GM12878 (cell line): ENCODE results near the gene ADAMTSL1. TPM values are rescaled to one million over a fixed set of nuclear protein-coding genes. Genes with fewer than 3 reads are reported as not detected.

ENCODE experiments used
- ATAC-seq: fragments of 200-7000 bp; cut with Tn5 transposase; 3 replicates; pipeline ENCODE4 v1.9.1; 2020; ENCODE audit warnings: mild to moderate bottlenecking, moderate library complexity
- BruUV-seq: library from RNA; stranded (reverse); fragments of 400-500 nt; replicated peaks from 2 replicates; lab custom pipeline; 2021; lab: Mats Ljungman, UMichigan
- CTCF ChIA-PET: fragments of 300-600 bp; sonication (Branson Sonifier 250); formaldehyde crosslinking; extraction: SDS; loops from one replicate; lab custom pipeline; 2021; ENCODE audit warnings: inconsistent platforms; lab: Yijun Ruan, JAX
- POLR2A ChIA-PET: fragments of 350-600 bp; formaldehyde crosslinking; extraction: SDS; loops from one replicate; lab custom pipeline; 2021; ENCODE audit warnings: inconsistent platforms; lab: Charles Lee
- RAD21 ChIA-PET: fragments of 300-600 bp; sonication (Branson Sonifier 250); formaldehyde crosslinking; loops from one replicate; lab custom pipeline; 2023; ENCODE audit warnings: antibody characterized with exemption; ENCODE audit not compliant: unreplicated experiment; lab: Charles Lee
- SMC1A ChIA-PET: fragments of 300-600 bp; sonication (Branson Sonifier 250); formaldehyde crosslinking; loops from one replicate; lab custom pipeline; 2023; ENCODE audit not compliant: unreplicated experiment, uncharacterized antibody; lab: Charles Lee
- DNase-seq: peaks from one replicate; pipeline ENCODE4 v3.0.0-alpha.2; 2011; ENCODE audit warnings: low read depth, low spot score
- FAIRE-seq: peaks from 3 replicates; lab custom pipeline; 2011; peaks lifted over from hg19 to GRCh38; lab: Jason Lieb, UNC
- H2AFZ ChIP-seq: 2 replicates; pipeline ENCODE4 v1.6.0; 2011; ENCODE audit warnings: low read depth, low read length, control low read depth; ENCODE audit not compliant: control insufficient read depth
- H3K27ac ChIP-seq: 2 replicates; pipeline ENCODE4 v1.5.1; 2011; ENCODE audit warnings: control low read depth; ENCODE audit not compliant: control insufficient read depth, insufficient read depth
- H3K27me3 ChIP-seq, 2 experiments: replicated peaks in 1 of 2; 2 replicates each; pipeline versions ENCODE4 v1.6.0 to v1.6.1; 2011; ENCODE audit warnings: low read length in 1 of 2; ENCODE audit not compliant: control insufficient read depth in 2 of 2, insufficient read depth in 2 of 2
- H3K36me3 ChIP-seq, 2 experiments: 2 replicates each; pipeline ENCODE4 v1.5.1; 2011; ENCODE audit warnings: low read length in 1 of 2; ENCODE audit not compliant: control insufficient read depth in 2 of 2, insufficient read depth in 2 of 2
- H3K4me1 ChIP-seq: 2 replicates; pipeline ENCODE4 v1.6.1; 2011; ENCODE audit warnings: mild to moderate bottlenecking, low read length, moderate library complexity, mixed read lengths; ENCODE audit not compliant: control insufficient read depth, insufficient read depth
- H3K4me2 ChIP-seq: 2 replicates; pipeline ENCODE4 v1.6.0; 2011; ENCODE audit warnings: control low read depth; ENCODE audit not compliant: control insufficient read depth, insufficient read depth
- H3K4me3 ChIP-seq: fragments of 200-600 bp; sonication (generic); 2 replicates; pipeline ENCODE4 v1.5.1; 2016
- H3K79me2 ChIP-seq: 2 replicates; pipeline ENCODE4 v1.6.0; 2011; ENCODE audit warnings: low read length; ENCODE audit not compliant: control insufficient read depth, insufficient read depth
- H3K9ac ChIP-seq: 2 replicates; pipeline ENCODE4 v1.8.0; 2011; ENCODE audit warnings: low read length, control low read depth, mixed read lengths; ENCODE audit not compliant: control insufficient read depth, insufficient read depth
- H3K9me3 ChIP-seq: replicated peaks from 3 replicates; pipeline ENCODE4 v1.5.1; 2011; ENCODE audit warnings: mild to moderate bottlenecking, low read length; ENCODE audit not compliant: control insufficient read depth, insufficient read depth
- H4K20me1 ChIP-seq: 2 replicates; pipeline ENCODE4 v1.6.0; 2011; ENCODE audit not compliant: control insufficient read depth, insufficient read depth
- FOXK2 ChIP-seq: fragments of 450-650 bp; IDR thresholded peaks from 2 replicates; pipeline ENCODE4 v1.6.1; 2017; ENCODE audit warnings: mild to moderate bottlenecking, moderate library complexity
- GATAD2B ChIP-seq: fragments of 450-650 bp; conservative IDR thresholded peaks from 2 replicates; pipeline ENCODE4 v1.6.1; 2017; ENCODE audit warnings: low read depth, mild to moderate bottlenecking, moderate library complexity
- IRF4 ChIP-seq: IDR thresholded peaks from 2 replicates; pipeline ENCODE4 v1.6.1; 2011; ENCODE audit warnings: low read depth, low read length
- KAT2A ChIP-seq: conservative IDR thresholded peaks from 2 replicates; pipeline ENCODE4 v1.6.1; 2011; ENCODE audit warnings: low read depth, low read length; ENCODE audit not compliant: control insufficient read depth
- KDM1A ChIP-seq: fragments of 200-600 bp; sonication (generic); IDR thresholded peaks from 2 replicates; pipeline ENCODE4 v1.6.1; 2016; ENCODE audit warnings: borderline replicate concordance
- MEF2B ChIP-seq: fragments of 450-650 bp; IDR thresholded peaks from 2 replicates; pipeline ENCODE4 v1.6.1; 2018; ENCODE audit warnings: mild to moderate bottlenecking, moderate library complexity; ENCODE audit not compliant: partially characterized antibody, poor library complexity, severe bottlenecking
- MYC ChIP-seq: IDR thresholded peaks from 2 replicates; pipeline ENCODE4 v1.6.1; 2011; ENCODE audit warnings: mild to moderate bottlenecking, low read length, moderate library complexity, inconsistent platforms; ENCODE audit not compliant: insufficient read depth, insufficient replicate concordance, insufficient read length, severe bottlenecking
- NFIC ChIP-seq: IDR thresholded peaks from 2 replicates; pipeline ENCODE4 v1.6.1; 2012; ENCODE audit warnings: low read depth, mild to moderate bottlenecking, inconsistent platforms, low read length, moderate library complexity
- SREBF1 ChIP-seq: IDR thresholded peaks from 2 replicates; pipeline ENCODE4 v1.6.1; 2012; ENCODE audit warnings: mild to moderate bottlenecking, low read length
- TAF1 ChIP-seq: IDR thresholded peaks from 2 replicates; pipeline ENCODE4 v1.6.1; 2011; ENCODE audit warnings: mild to moderate bottlenecking, low read depth, low read length, borderline replicate concordance
- WGBS: methylation state at CpG from one replicate; pipeline ENCODE4 v1.1.6; 2016; ENCODE audit warnings: low lambda C conversion rate; ENCODE audit not compliant: insufficient replicate concordance, insufficient coverage; ENCODE audit errors: missing lambda C conversion rate; 5-methylcytosine and 5-hydroxymethylcytosine counted together
- in situ Hi-C: fragments of 300-500 bp; cut with MboI; formaldehyde crosslinking; loops from 9 replicates; pipeline ENCODE4 v1.14.3; 2018; ENCODE audit warnings: mixed read lengths
- intact Hi-C: fragments of 100-400 bp; cut with micrococcal nuclease; formaldehyde crosslinking; loops from one replicate; pipeline ENCODE4 v1.14.2; 2022; ENCODE audit not compliant: unreplicated experiment
- polyA plus RNA-seq, 11 experiments: library from polyadenylated mRNA; depleted of rRNA in 4 of 11; unstranded in 6 of 11; stranded (reverse) in 5 of 11; fragments of >200 nt; fragmentation: Nextera tagmentation in 4 of 11; fragmentation: Illumina TruSeq in 1 of 11; extraction: Ambion mirVana in 4 of 11; extraction: Trizol in 1 of 11; gene quantifications; 1 replicate in 1 of 11; 2 replicates in 10 of 11; pipeline versions ENCODE4 v1.2.1 to v1.2.3, GENCODE V29; 2011 to 2016; ENCODE audit warnings: inconsistent platforms in 2 of 11, missing spikeins in 2 of 11, low read depth in 1 of 11
- total RNA-seq, 4 experiments: library from RNA; depleted of rRNA in 3 of 4; stranded (reverse); fragments of >200 nt in 3 of 4; fragmentation: Illumina TruSeq in 1 of 4; extraction: Trizol in 1 of 4; gene quantifications; 2 replicates each; pipeline versions ENCODE4 v1.2.1 to v1.2.3, GENCODE V29; 2013 to 2021

Gene ADAMTSL1
- total and polyA plus RNA-seq, 10 of the 15 experiments (the other 5 are each of a cell fraction or from before 2014, with no cell fraction given), result 0.01 to 0.10 (median 0.07) TPM; not detected in 6

GRCh38 chr9:18785604-18786003 is 311.7 kb downstream of the ADAMTSL1 start:
- TF ChIP-seq TAF1 (no peak), MEF2B (no peak), KAT2A (no peak), FOXK2 (no peak), KDM1A (no peak), IRF4 (no peak), SREBF1 (no peak), GATAD2B (no peak), NFIC (no peak), MYC (no peak)
- BruUV-seq, result no TSS peak
- no peak for FAIRE-seq
- Histone ChIP-seq H3K9ac (no peak overlapping the region), H3K4me3 (no peak overlapping the region), H3K79me2 (no peaks in the 10 kb centered on the region), H2AFZ (no peak overlapping the region), H3K9me3 (no peaks in the 10 kb centered on the region), H3K27ac (no peak overlapping the region), H3K27me3 (no peaks in the 10 kb centered on the region), H3K4me1 (no peaks in the 10 kb centered on the region), H3K36me3 (no peaks in the 10 kb centered on the region), H3K4me2 (no peak overlapping the region), H4K20me1 (no peaks in the 10 kb centered on the region)
- no peak for ATAC-seq
- 81% methylated on average over 2 of the region's 2 CpGs for WGBS
- DNase-seq, result no peak
- SMC1A ChIA-PET, result interaction anchor here (0.6 to 1.4 kb wide), 3 partner anchors 8 to 545 kb away, joined by 3 read pairs; no protein-coding TSS in a partner anchor
- RAD21 ChIA-PET, result interaction anchor here (1.1 kb wide), 1 partner anchor 16 kb away, joined by 3 read pairs; no protein-coding TSS in a partner anchor
- intact Hi-C loops, result no loop called here
- POLR2A ChIA-PET, result no interaction called here
- in situ Hi-C loops, result no loop called here
- CTCF ChIA-PET, result interaction anchor here (0.5 to 1.2 kb wide), 4 partner anchors 8 to 515 kb away, joined by 3 to 5 read pairs (median 4); no protein-coding TSS in a partner anchor
